HCT116 (cell line): ENCODE data around the gene PLPPR3. TPM values are rescaled to one million over a fixed set of nuclear protein-coding genes. Genes with fewer than 3 reads are reported as not detected.
A peak's percentile ranks its signal among the peaks of the same experiment; 100 is the strongest.

ENCODE experiments used
- ATAC-seq: fragments of 200-7000 bp; cut with Tn5 transposase; 2 replicates; pipeline ENCODE4 v1.9.1; 2020; ENCODE audit warnings: mild to moderate bottlenecking, moderate library complexity
- BruUV-seq: library from RNA; stranded (reverse); fragments of 400-500 nt; replicated peaks from 2 replicates; lab custom pipeline; 2021; lab: Mats Ljungman, UMichigan
- CTCF ChIA-PET: fragments of 300-600 bp; sonication (Branson Sonifier 250); formaldehyde crosslinking; loops from one replicate; lab custom pipeline; 2021; ENCODE audit warnings: antibody characterized with exemption; lab: Charles Lee
- POLR2A ChIA-PET: fragments of 300-600, 350-600 bp; sonication (Branson Sonifier 250); formaldehyde crosslinking; loops from one replicate; lab custom pipeline; 2021; ENCODE audit warnings: antibody characterized with exemption; lab: Charles Lee
- RAD21 ChIA-PET, 2 experiments: fragments of 300-600 bp; sonication (Branson Sonifier 250); formaldehyde crosslinking; loops; one replicate each; lab custom pipeline; 2023; ENCODE audit warnings: low total read pairs in 2 of 2; ENCODE audit not compliant: uncharacterized antibody in 2 of 2, unreplicated experiment in 2 of 2, low non-redundant PET in 1 of 2; lab: Charles Lee
- DNase-seq: peaks from one replicate; pipeline ENCODE4 v3.0.0-alpha.2; 2010; ENCODE audit warnings: low read depth, low spot score
- H2AFZ ChIP-seq: fragments of 200-600 bp; shearing (Covaris generic), sonication (generic); 2 replicates; pipeline ENCODE4 v1.6.1; 2017; ENCODE audit warnings: low read depth, mixed run types, mixed read lengths, antibody characterized with exemption, low read length; ENCODE audit not compliant: poor library complexity, severe bottlenecking
- H3K27ac ChIP-seq: 2 replicates; pipeline ENCODE4 v1.5.1; 2012; ENCODE audit warnings: low read depth, low read length
- H3K27me3 ChIP-seq: fragments of 200-600 bp; sonication (generic); 2 replicates; pipeline ENCODE4 v1.6.1; 2016; ENCODE audit warnings: mixed run types, low read length, mixed read lengths; ENCODE audit not compliant: insufficient read depth
- H3K36me3 ChIP-seq, 2 experiments: fragments of 200-500 bp in 1 of 2; fragments of 200-600 bp in 1 of 2; sonication (Bioruptor generic) in 1 of 2; sonication (generic) in 1 of 2; 2 replicates each; pipeline versions ENCODE4 v1.5.1 to v1.6.1; 2014 to 2016; ENCODE audit warnings: low read length in 2 of 2, inconsistent platforms in 1 of 2, mixed read lengths in 1 of 2, mixed run types in 1 of 2; ENCODE audit not compliant: insufficient read depth in 2 of 2, control insufficient read depth in 1 of 2
- H3K4me1 ChIP-seq, 2 experiments: fragments of 200-600 bp in 1 of 2; sonication (generic) in 1 of 2; 2 replicates each; pipeline versions ENCODE4 v1.5.1 to v1.6.1; 2012 to 2017; ENCODE audit warnings: low read length in 2 of 2, inconsistent platforms in 1 of 2, mild to moderate bottlenecking in 1 of 2, mixed read lengths in 1 of 2, mixed run types in 1 of 2, moderate library complexity in 1 of 2; ENCODE audit not compliant: insufficient read depth in 2 of 2, control insufficient read depth in 1 of 2
- H3K4me2 ChIP-seq: fragments of 200-600 bp; sonication (generic); 2 replicates; pipeline ENCODE4 v1.6.1; 2017; ENCODE audit warnings: mixed run types, low read length, mixed read lengths
- H3K4me3 ChIP-seq, 2 experiments: fragments of 200-600 bp in 1 of 2; sonication (generic) in 1 of 2; replicated peaks in 1 of 2; 2 replicates each; pipeline ENCODE4 v1.5.1; 2011 to 2016; ENCODE audit warnings: low read length in 2 of 2, control low read depth in 1 of 2, low read depth in 1 of 2, mild to moderate bottlenecking in 1 of 2, mixed read lengths in 1 of 2, mixed run types in 1 of 2
- H3K79me2 ChIP-seq: fragments of 200-600 bp; sonication (generic); 2 replicates; pipeline ENCODE4 v1.6.1; 2017; ENCODE audit warnings: mild to moderate bottlenecking, mixed run types, low read length, moderate library complexity, mixed read lengths; ENCODE audit not compliant: insufficient read depth
- H3K9ac ChIP-seq: fragments of 200-600 bp; sonication (generic); 2 replicates; pipeline ENCODE4 v1.6.1; 2016; ENCODE audit warnings: low read length, mixed read lengths
- H3K9me2 ChIP-seq: fragments of 200-600 bp; sonication (generic), shearing (Covaris generic); 2 replicates; pipeline ENCODE4 v1.6.1; 2017; ENCODE audit warnings: mixed run types, mild to moderate bottlenecking, moderate library complexity; ENCODE audit not compliant: insufficient read depth
- H3K9me3 ChIP-seq, 2 experiments: fragments of 200-500 bp in 1 of 2; fragments of 200-600 bp in 1 of 2; sonication (Bioruptor generic) in 1 of 2; sonication (generic) in 1 of 2; 2 replicates each; pipeline ENCODE4 v1.6.1; 2014 to 2017; ENCODE audit warnings: low read length in 2 of 2, mixed read lengths in 2 of 2, inconsistent platforms in 1 of 2, low read depth in 1 of 2, mild to moderate bottlenecking in 1 of 2, mixed run types in 1 of 2, moderate library complexity in 1 of 2; ENCODE audit not compliant: control insufficient read depth in 1 of 2, insufficient read depth in 1 of 2
- H4K20me1 ChIP-seq: fragments of 200-600 bp; sonication (generic), shearing (Covaris generic); 2 replicates; pipeline ENCODE4 v1.6.1; 2017; ENCODE audit warnings: mixed run types, mild to moderate bottlenecking, moderate library complexity; ENCODE audit not compliant: insufficient read depth
- CBX3 ChIP-seq: IDR thresholded peaks from 2 replicates; pipeline ENCODE4 v1.6.1; 2012; ENCODE audit warnings: low read depth
- EGR1 ChIP-seq: IDR thresholded peaks from 2 replicates; pipeline ENCODE4 v1.6.1; 2012; ENCODE audit warnings: low read depth
- POLR2A ChIP-seq: IDR thresholded peaks from 2 replicates; pipeline ENCODE4 v1.7.0; 2011; ENCODE audit warnings: borderline replicate concordance; ENCODE audit not compliant: insufficient read depth, insufficient read length; ENCODE audit errors: extremely low read depth
- POLR2AphosphoS5 ChIP-seq: IDR thresholded peaks from 2 replicates; pipeline ENCODE4 v1.6.1; 2011; ENCODE audit warnings: mild to moderate bottlenecking, low read depth, low read length, moderate library complexity
- RAD21 ChIP-seq: IDR thresholded peaks from 2 replicates; pipeline ENCODE4 v1.6.1; 2012; ENCODE audit warnings: low read depth, mild to moderate bottlenecking
- SIN3A ChIP-seq: IDR thresholded peaks from 2 replicates; pipeline ENCODE4 v1.6.1; 2012; ENCODE audit warnings: low read depth
- SRF ChIP-seq: IDR thresholded peaks from 2 replicates; pipeline ENCODE4 v1.6.1; 2012; ENCODE audit warnings: low read depth
- YY1 ChIP-seq: IDR thresholded peaks from 2 replicates; pipeline ENCODE4 v1.6.1; 2011; ENCODE audit warnings: low read length, low read depth, moderate library complexity, mild to moderate bottlenecking; ENCODE audit not compliant: insufficient replicate concordance; ENCODE audit errors: extremely low read depth
- ZNF274 ChIP-seq: fragments of 200-500 bp; sonication (Bioruptor generic); IDR thresholded peaks from 2 replicates; pipeline ENCODE4 v1.6.1; 2014; ENCODE audit warnings: mild to moderate bottlenecking, low read depth, low read length, inconsistent platforms
- intact Hi-C: fragments of 100-400 bp; cut with micrococcal nuclease; formaldehyde crosslinking; loops from 2 replicates; pipeline ENCODE4 v1.10.0; 2022
- total RNA-seq: library from RNA; stranded (reverse); gene quantifications from one replicate; pipeline ENCODE4 v1.2.1, GENCODE V29; 2021; ENCODE audit not compliant: unreplicated experiment
- TF ChIP-seq, protein P1 (sequence below): IDR thresholded peaks from 2 replicates; pipeline ENCODE4 v1.6.1; 2012
- TF ChIP-seq, protein P2 (sequence below), 3 experiments: fragments of 200-600 bp in 1 of 3; sonication (generic) in 1 of 3; IDR thresholded peaks in 2 of 3; conservative IDR thresholded peaks in 1 of 3; 2 replicates each; pipeline ENCODE4 v1.5.1; 2012 to 2017; ENCODE audit warnings: low read depth in 2 of 3, low read length in 2 of 3, antibody characterized with exemption in 1 of 3, borderline replicate concordance in 1 of 3, control low read depth in 1 of 3, mild to moderate bottlenecking in 1 of 3, mixed read lengths in 1 of 3, mixed run types in 1 of 3, moderate library complexity in 1 of 3; ENCODE audit not compliant: insufficient read depth in 1 of 3
- TF ChIP-seq, protein P3 (sequence below): IDR thresholded peaks from 2 replicates; pipeline ENCODE4 v1.6.1; 2012; ENCODE audit warnings: low read depth

Gene PLPPR3
- total RNA-seq, 1 experiment from 2014 or later, result 0.27 TPM

DNA sequence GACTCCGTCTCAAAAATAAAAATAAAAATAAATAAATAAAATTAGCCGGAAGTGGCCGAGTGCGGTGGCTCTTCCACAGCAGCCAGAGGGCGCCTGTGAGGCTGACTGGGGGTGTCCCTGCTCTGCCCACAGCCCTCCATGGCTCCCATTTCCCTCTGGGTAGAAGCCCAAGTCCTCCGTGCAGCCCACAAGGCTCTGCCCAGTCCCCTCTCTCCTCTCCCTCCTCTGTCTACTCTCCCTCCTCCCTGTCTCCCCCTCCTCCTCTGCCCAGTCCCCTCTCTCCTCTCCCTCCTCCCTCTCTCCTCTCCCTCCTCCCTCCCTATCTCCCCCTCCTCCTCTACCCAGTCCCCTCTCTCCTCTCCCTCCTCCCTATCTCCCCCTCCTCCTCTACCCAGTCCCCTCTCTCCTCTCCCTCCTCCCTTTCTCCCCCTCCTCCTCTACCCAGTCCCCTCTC is 50.4 kb downstream of the PLPPR3 start:
- intact Hi-C loops, result loop anchor here (2.0 kb wide), 2 partner anchors 89 to 211 kb away; no protein-coding TSS in a partner anchor
- Histone ChIP-seq H3K36me3 (no peaks in the 10 kb centered on the region), H3K4me3 (no peak overlapping the region), H3K4me2 (no peak overlapping the region), H3K9me2 (no peaks in the 10 kb centered on the region), H3K4me1 (peaks cover 4 to 14% of the 10 kb centered on the region in 2 experiments), H3K9me3 (no peaks in the 10 kb centered on the region), H3K79me2 (no peaks in the 10 kb centered on the region), H4K20me1 (no peaks in the 10 kb centered on the region), H2AFZ (no peak overlapping the region), H3K27me3 (no peaks in the 10 kb centered on the region), H3K27ac (no peak overlapping the region), H3K9ac (no peak overlapping the region)
- ChIA-PET CTCF (interaction anchor here (0.8 to 1.5 kb wide), 7 partner anchors 19 to 213 kb away, joined by 3 to 10 read pairs (median 4); partner anchors contain the start of genes CFD and WDR18), POLR2A (interaction anchor here (1.5 kb wide), 1 partner anchor 26 kb away, joined by 5 read pairs; the partner anchor contains the start of gene PTBP1), RAD21 (interaction anchor here in 1 of 2 experiments (0.7 kb wide), 1 partner anchor 122 kb away, joined by 4 read pairs; no protein-coding TSS in a partner anchor)
- TF ChIP-seq EGR1 (no peak), SIN3A (no peak), YY1 (no peak), POLR2AphosphoS5 (no peak), SRF (no peak), POLR2A (no peak), ZNF274 (no peak), CBX3 (peak; percentile 58; the same call in 1 of the 2 replicates), RAD21 (peak; percentile 55)
- TF ChIP-seq, protein P1, sequence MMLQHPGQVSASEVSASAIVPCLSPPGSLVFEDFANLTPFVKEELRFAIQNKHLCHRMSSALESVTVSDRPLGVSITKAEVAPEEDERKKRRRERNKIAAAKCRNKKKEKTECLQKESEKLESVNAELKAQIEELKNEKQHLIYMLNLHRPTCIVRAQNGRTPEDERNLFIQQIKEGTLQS, result no peak
- TF ChIP-seq, protein P2, sequence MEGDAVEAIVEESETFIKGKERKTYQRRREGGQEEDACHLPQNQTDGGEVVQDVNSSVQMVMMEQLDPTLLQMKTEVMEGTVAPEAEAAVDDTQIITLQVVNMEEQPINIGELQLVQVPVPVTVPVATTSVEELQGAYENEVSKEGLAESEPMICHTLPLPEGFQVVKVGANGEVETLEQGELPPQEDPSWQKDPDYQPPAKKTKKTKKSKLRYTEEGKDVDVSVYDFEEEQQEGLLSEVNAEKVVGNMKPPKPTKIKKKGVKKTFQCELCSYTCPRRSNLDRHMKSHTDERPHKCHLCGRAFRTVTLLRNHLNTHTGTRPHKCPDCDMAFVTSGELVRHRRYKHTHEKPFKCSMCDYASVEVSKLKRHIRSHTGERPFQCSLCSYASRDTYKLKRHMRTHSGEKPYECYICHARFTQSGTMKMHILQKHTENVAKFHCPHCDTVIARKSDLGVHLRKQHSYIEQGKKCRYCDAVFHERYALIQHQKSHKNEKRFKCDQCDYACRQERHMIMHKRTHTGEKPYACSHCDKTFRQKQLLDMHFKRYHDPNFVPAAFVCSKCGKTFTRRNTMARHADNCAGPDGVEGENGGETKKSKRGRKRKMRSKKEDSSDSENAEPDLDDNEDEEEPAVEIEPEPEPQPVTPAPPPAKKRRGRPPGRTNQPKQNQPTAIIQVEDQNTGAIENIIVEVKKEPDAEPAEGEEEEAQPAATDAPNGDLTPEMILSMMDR (IDR thresholded peaks at IDR 0.05 in 2 of 3, conservative IDR thresholded peaks at IDR 0.05 in 1 of 3; ENCODE audit: borderline replicate concordance in 1 of 3, insufficient read depth in 1 of 3, low read depth in 2 of 3, low read length in 2 of 3), result peak; percentile 44 to 77 (median 62); a peak in 5 of 6 replicates
- TF ChIP-seq, protein P3, sequence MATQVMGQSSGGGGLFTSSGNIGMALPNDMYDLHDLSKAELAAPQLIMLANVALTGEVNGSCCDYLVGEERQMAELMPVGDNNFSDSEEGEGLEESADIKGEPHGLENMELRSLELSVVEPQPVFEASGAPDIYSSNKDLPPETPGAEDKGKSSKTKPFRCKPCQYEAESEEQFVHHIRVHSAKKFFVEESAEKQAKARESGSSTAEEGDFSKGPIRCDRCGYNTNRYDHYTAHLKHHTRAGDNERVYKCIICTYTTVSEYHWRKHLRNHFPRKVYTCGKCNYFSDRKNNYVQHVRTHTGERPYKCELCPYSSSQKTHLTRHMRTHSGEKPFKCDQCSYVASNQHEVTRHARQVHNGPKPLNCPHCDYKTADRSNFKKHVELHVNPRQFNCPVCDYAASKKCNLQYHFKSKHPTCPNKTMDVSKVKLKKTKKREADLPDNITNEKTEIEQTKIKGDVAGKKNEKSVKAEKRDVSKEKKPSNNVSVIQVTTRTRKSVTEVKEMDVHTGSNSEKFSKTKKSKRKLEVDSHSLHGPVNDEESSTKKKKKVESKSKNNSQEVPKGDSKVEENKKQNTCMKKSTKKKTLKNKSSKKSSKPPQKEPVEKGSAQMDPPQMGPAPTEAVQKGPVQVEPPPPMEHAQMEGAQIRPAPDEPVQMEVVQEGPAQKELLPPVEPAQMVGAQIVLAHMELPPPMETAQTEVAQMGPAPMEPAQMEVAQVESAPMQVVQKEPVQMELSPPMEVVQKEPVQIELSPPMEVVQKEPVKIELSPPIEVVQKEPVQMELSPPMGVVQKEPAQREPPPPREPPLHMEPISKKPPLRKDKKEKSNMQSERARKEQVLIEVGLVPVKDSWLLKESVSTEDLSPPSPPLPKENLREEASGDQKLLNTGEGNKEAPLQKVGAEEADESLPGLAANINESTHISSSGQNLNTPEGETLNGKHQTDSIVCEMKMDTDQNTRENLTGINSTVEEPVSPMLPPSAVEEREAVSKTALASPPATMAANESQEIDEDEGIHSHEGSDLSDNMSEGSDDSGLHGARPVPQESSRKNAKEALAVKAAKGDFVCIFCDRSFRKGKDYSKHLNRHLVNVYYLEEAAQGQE, result no peak
- DNase-seq (peak; percentile 55), ATAC-seq (peak; percentile 75)
- BruUV-seq, result no TSS peak
